HUES6 (cell line): ENCODE results near the gene UROD.
"Not testable (repeated sequence)": the region's sequence is repeated elsewhere in the genome, so short reads cannot be mapped to it uniquely, and the experiment has no call there.

Source experiments
- H3K27ac ChIP-seq: 2 replicates; pipeline ENCODE4 v1.7.0; 2013; ENCODE audit warnings: low read depth, mild to moderate bottlenecking, low read length, inconsistent platforms
- H3K27me3 ChIP-seq: 2 replicates; pipeline ENCODE4 v1.6.1; 2013; ENCODE audit warnings: low read length; ENCODE audit not compliant: control insufficient read depth, insufficient read depth
- H3K36me3 ChIP-seq: 2 replicates; pipeline ENCODE4 v1.6.1; 2013; ENCODE audit warnings: low read length; ENCODE audit not compliant: control insufficient read depth, insufficient read depth
- H3K4me1 ChIP-seq: 2 replicates; pipeline ENCODE4 v1.6.1; 2013; ENCODE audit warnings: low read length; ENCODE audit not compliant: control insufficient read depth, insufficient read depth
- H3K4me3 ChIP-seq: 2 replicates; pipeline ENCODE4 v1.5.1; 2013; ENCODE audit warnings: low read depth, low read length
- H3K9ac ChIP-seq: one replicate; pipeline ENCODE4 v1.6.1; 2013; ENCODE audit warnings: mild to moderate bottlenecking, low read length
- H3K9me3 ChIP-seq: 2 replicates; pipeline ENCODE4 v1.6.1; 2013; ENCODE audit warnings: low read depth, low read length; ENCODE audit not compliant: control insufficient read depth, insufficient read depth

Gene UROD

DNA sequence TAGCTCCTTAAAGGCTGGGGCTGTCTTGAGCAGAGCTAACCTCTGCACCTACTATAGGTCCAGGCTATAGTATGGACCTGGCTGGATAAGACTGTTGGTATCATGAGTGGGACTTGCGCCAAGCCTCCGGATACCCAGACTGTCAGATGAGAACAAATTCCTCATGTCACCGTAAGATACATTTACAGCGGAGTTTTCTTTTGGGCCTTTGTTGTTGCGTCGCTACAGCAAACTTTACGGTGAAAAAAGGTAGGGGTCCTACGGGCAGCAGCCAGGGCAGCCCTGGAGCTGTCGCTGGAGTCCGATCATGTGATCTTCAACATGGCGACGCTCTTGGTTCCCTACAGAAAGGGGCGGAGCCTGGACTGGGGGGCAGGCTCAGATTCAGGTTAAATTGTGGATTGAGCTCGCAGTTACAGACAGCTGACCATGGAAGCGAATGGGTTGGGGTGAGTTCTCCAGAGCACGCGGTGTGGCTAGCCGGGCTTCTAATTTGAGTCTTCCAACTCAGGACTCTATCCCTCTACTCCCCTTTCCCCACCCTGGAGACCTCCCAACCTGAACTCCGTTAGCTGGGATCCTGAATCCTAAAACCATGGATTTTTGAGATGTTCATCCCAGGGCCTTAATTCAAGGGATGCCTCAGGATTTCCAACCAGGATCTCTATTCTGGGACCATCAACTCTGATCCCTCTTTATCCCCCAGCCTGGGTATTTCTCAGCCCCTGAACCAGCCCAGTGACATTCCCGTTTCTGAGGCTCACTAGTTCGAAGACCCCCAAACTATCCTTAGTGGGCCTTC lies at the start of gene UROD:
Gene UROD (plus strand): TSS at position 418 of the 802 bp plus-strand sequence. CDS start 12 bp downstream, at position 430.
- Histone ChIP-seq H3K9me3 (no peaks in the 10 kb centered on the region), H3K4me3 (peak within 1 kb of the TSS; percentile 89), H3K27ac (peak within 1 kb of the TSS; percentile 71), H3K36me3 (peaks cover 46% of the 10 kb centered on the region), H3K4me1 (peaks cover 19% of the 10 kb centered on the region), H3K27me3 (no peaks in the 10 kb centered on the region), H3K9ac (peak within 1 kb of the TSS; percentile 69)

GRCh38 chr1:44962729-44963128 lies 49.3 kb upstream of the UROD start:
- Histone ChIP-seq H3K9ac (no peak overlapping the region), H3K9me3 (no peaks in the 10 kb centered on the region), H3K36me3 (no peaks in the 10 kb centered on the region; the same call in 1 of the 2 replicates), H3K27me3 (no peaks in the 10 kb centered on the region), H3K4me1 (no peaks in the 10 kb centered on the region), H3K27ac (no peak overlapping the region), H3K4me3 (no peak overlapping the region)

DNA sequence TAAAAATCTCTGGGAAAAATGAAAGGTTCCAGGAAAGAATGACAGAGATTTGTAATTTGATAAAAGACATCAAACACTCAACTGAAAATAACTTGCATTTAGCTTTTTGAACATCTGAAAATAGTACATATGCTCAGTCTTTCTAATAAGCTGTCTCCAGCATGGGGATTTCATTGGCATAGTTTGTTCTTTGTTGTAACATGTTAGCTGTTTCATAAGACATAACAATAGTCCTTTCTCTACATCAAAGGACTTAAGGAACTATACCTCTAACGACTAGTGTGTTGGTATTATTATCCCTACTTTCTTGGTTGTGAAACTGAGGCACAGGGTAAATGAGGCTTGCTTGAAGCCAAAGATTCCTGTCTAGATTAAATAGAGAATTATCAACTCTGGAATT lies 47.7 kb upstream of the UROD start:
- Histone ChIP-seq H3K9ac (no peak overlapping the region), H3K4me1 (no peaks in the 10 kb centered on the region), H3K36me3 (no peaks in the 10 kb centered on the region), H3K9me3 (no peaks in the 10 kb centered on the region), H3K4me3 (no peak overlapping the region), H3K27ac (no peak overlapping the region), H3K27me3 (no peaks in the 10 kb centered on the region)

DNA sequence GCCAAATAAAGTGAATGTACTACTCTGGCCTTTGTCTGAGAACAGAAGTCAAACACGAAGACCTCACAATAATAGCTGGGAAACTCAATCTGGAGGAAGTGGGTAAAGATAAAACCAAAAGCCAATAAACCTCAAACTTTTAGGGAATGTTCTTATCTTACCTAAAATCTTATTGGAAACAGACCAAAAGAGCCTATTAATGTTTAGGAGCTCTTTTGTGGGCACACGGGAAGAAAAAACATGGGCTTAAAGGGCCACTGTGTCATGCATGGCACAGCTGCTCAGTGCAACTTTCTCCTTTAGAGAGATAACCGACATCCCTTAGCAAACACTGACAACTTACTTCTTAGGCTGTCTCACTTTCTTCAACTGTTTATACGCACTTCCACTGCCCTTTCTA lies 41.7 kb upstream of the UROD start:
- Histone ChIP-seq H3K27ac (no peak overlapping the region), H3K4me3 (no peak overlapping the region), H3K36me3 (peaks cover under 1% of the 10 kb centered on the region; the same call in 1 of the 2 replicates), H3K4me1 (no peaks in the 10 kb centered on the region), H3K9me3 (no peaks in the 10 kb centered on the region), H3K9ac (no peak overlapping the region), H3K27me3 (no peaks in the 10 kb centered on the region)

- Histone ChIP-seq H3K4me1 (no peaks in the 10 kb centered on the region), H3K9ac (no peak overlapping the region), H3K36me3 (peaks cover 33% of the 10 kb centered on the region)
Measured at GRCh38 chr1:44973645-44974044, 38.4 kb upstream of the UROD start.

GRCh38 chr1:44976252-44976651 lies 35.8 kb upstream of the UROD start:
- H3K36me3 ChIP-seq: peaks cover 49% of the 10 kb centered on the region
- H3K9me3 ChIP-seq: no peaks in the 10 kb centered on the region
- H3K4me1 ChIP-seq: no peaks in the 10 kb centered on the region
- no peak overlapping the region for H3K27ac ChIP-seq
- no peak overlapping the region for H3K4me3 ChIP-seq
- no peaks in the 10 kb centered on the region for H3K27me3 ChIP-seq
- H3K9ac ChIP-seq: no peak overlapping the region

More at GRCh38 chr1:44973645-44974044, 38.4 kb upstream of the UROD start:
- Histone ChIP-seq H3K4me3 (no peak overlapping the region), H3K9me3 (no peaks in the 10 kb centered on the region), H3K27ac (no peak overlapping the region), H3K27me3 (no peaks in the 10 kb centered on the region)

DNA sequence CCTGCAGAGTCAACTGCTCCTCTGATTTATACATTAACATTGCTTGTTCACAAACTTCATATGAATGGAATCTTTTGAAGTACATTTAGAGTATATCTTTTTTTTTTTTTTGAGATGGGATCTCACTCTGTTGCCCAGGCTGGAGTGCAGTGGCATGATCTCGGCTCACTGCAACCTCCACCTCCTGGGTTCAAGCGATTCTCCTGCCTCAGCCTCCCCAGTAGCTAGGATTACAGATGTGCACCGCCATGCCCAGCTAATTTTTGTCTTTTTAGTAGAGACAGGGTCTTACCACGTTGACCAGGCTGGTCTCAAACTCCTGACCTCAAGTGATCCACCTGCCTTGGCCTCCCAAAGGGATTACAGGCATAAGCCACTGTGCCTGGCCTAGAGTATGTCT lies 34.7 kb upstream of the UROD start:
- not testable (repeated sequence) for H3K27me3 ChIP-seq, H3K4me1 ChIP-seq, H3K27ac ChIP-seq, H3K4me3 ChIP-seq, H3K9ac ChIP-seq, H3K9me3 ChIP-seq
- peaks cover 50% of the 10 kb centered on the region for H3K36me3 ChIP-seq

DNA sequence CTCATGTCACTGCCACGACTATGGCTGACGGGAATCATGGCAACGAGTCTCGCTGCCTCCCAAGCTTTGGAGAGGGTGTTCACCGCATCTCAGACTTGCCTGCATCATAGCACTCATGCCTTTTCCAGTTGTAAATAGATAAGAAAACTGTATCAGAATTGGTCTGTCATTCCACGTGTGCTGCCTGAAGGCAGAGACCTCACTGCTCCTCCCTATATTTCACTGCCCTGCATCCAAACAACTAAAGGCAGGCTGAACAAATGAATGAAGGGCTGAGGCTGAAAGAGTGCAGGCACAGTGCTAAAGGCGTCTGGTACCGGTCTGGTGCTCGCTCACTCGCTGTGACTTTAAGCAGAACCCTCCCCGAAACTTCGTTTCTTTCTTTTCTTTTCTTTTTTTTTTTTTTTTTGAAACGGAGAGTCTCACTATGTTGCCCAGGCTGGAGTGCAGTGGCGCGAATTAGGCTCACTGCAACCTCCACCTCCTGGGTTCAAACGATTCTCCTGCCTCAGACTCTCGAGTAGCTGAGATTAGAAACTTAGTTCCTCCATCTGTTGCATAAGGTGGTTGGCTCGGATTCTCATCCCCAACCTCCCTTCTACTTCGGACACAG lies 26.2 kb upstream of the UROD start:
- Histone ChIP-seq H3K4me3 (peak overlapping the region; percentile 96), H3K36me3 (peaks cover 5% of the 10 kb centered on the region), H3K27ac (no peak overlapping the region), H3K9me3 (no peaks in the 10 kb centered on the region), H3K9ac (peak overlapping the region; percentile 79), H3K4me1 (peaks cover 4% of the 10 kb centered on the region; the same call in 1 of the 2 replicates), H3K27me3 (no peaks in the 10 kb centered on the region)

GRCh38 chr1:44988531-44989156 lies 23.4 kb upstream of the UROD start:
- Histone ChIP-seq H3K9ac (no peak overlapping the region), H3K4me3 (no peak overlapping the region), H3K4me1 (peaks cover 4% of the 10 kb centered on the region; the same call in 1 of the 2 replicates), H3K27me3 (no peaks in the 10 kb centered on the region), H3K9me3 (no peaks in the 10 kb centered on the region), H3K27ac (no peak overlapping the region), H3K36me3 (no peaks in the 10 kb centered on the region)

GRCh38 chr1:44994309-44994898 lies 17.6 kb upstream of the UROD start:
- Histone ChIP-seq H3K27ac (no peak overlapping the region), H3K4me3 (no peak overlapping the region), H3K27me3 (no peaks in the 10 kb centered on the region), H3K4me1 (no peaks in the 10 kb centered on the region), H3K9ac (no peak overlapping the region), H3K36me3 (no peaks in the 10 kb centered on the region), H3K9me3 (no peaks in the 10 kb centered on the region)
